Vagina (tissue), 2 donors: ENCODE measurements around the gene GDF15. TPM values are rescaled to one million over a fixed set of nuclear protein-coding genes. Genes with fewer than 3 reads are reported as not detected.
"Not testable (repeated sequence)": the region's sequence is repeated elsewhere in the genome, so short reads cannot be mapped to it uniquely, and the experiment has no call there.

Source experiments
- DNase-seq, 2 donors: peaks; one replicate each; pipeline ENCODE4 v3.0.0-alpha.2; 2017; ENCODE audit errors: extremely low spot score in 2 of 2
- H3K27ac ChIP-seq: fragments of 200-600 bp; sonication (generic); one replicate; pipeline ENCODE4 v1.5.1; 2019
- H3K27me3 ChIP-seq: fragments of 200-600 bp; sonication (generic); one replicate; pipeline ENCODE4 v1.5.1; 2019
- H3K36me3 ChIP-seq, 2 donors: fragments of 200-600 bp; sonication (generic); one replicate each; pipeline ENCODE4 v1.5.1; 2017 to 2019
- H3K4me1 ChIP-seq: fragments of 200-600 bp; sonication (generic); one replicate; pipeline ENCODE4 v1.5.1; 2019
- H3K4me3 ChIP-seq, 2 donors: fragments of 200-600 bp; sonication (generic); 1 replicate in 1 of 2; 2 replicates in 1 of 2; pipeline ENCODE4 v1.5.1; 2016 to 2019
- H3K9me3 ChIP-seq: fragments of 200-600 bp; sonication (generic); one replicate; pipeline ENCODE4 v1.5.1; 2019
- CTCF ChIP-seq, 3 experiments: fragments of 450-650 bp in 2 of 3; fragments of 200-600 bp in 1 of 3; sonication (generic) in 1 of 3; IDR thresholded peaks; one replicate each; pipeline ENCODE4 v1.5.1; 2017 to 2019; ENCODE audit warnings: antibody characterized with exemption in 3 of 3, mild to moderate bottlenecking in 2 of 3, moderate library complexity in 2 of 3
- POLR2A ChIP-seq, 2 donors: fragments of 450-650 bp; IDR thresholded peaks; one replicate each; pipeline ENCODE4 v1.6.1; 2017; ENCODE audit warnings: antibody characterized with exemption in 2 of 2, mild to moderate bottlenecking in 2 of 2, moderate library complexity in 2 of 2
- POLR2AphosphoS5 ChIP-seq, 2 donors: sonication (generic); formaldehyde crosslinking; IDR thresholded peaks; one replicate each; pipeline ENCODE4 v1.9.0; 2017; ENCODE audit warnings: antibody characterized with exemption in 2 of 2, mild to moderate bottlenecking in 2 of 2, low read depth in 1 of 2; ENCODE audit not compliant: insufficient read depth in 1 of 2
- intact Hi-C: fragments of 100-400 bp; cut with DNase I; formaldehyde crosslinking; loops from one replicate; pipeline ENCODE4 v1.15.1; 2023
- total RNA-seq: library from RNA; depleted of rRNA; stranded (reverse); fragments of >200 nt; gene quantifications from one replicate; pipeline ENCODE4 v1.2.3, GENCODE V29; 2016

The GDF15 gene
- total RNA-seq, 1 donor from 2014 or later = 25.5 TPM

- intact Hi-C loops = no loop called here
- Histone ChIP-seq H3K36me3 (no peaks in the 10 kb centered on the region), H3K4me3 (no peak overlapping the region), H3K27ac (peak overlapping the region; percentile 91), H3K27me3 (no peaks in the 10 kb centered on the region), H3K4me1 (peaks cover 25% of the 10 kb centered on the region), H3K9me3 (no peaks in the 10 kb centered on the region)
- no peak for TF ChIP-seq POLR2A (IDR thresholded peaks at IDR 0.05)
- no peak for TF ChIP-seq CTCF (IDR thresholded peaks at IDR 0.05)
- no peak for TF ChIP-seq POLR2AphosphoS5 (IDR thresholded peaks at IDR 0.05; ENCODE audit: insufficient read depth in 1 of 2, low read depth in 1 of 2)
- DNase-seq = no peak
Measured at GRCh38 chr19:18373407-18373891, 12.5 kb upstream of the GDF15 start.

DNA sequence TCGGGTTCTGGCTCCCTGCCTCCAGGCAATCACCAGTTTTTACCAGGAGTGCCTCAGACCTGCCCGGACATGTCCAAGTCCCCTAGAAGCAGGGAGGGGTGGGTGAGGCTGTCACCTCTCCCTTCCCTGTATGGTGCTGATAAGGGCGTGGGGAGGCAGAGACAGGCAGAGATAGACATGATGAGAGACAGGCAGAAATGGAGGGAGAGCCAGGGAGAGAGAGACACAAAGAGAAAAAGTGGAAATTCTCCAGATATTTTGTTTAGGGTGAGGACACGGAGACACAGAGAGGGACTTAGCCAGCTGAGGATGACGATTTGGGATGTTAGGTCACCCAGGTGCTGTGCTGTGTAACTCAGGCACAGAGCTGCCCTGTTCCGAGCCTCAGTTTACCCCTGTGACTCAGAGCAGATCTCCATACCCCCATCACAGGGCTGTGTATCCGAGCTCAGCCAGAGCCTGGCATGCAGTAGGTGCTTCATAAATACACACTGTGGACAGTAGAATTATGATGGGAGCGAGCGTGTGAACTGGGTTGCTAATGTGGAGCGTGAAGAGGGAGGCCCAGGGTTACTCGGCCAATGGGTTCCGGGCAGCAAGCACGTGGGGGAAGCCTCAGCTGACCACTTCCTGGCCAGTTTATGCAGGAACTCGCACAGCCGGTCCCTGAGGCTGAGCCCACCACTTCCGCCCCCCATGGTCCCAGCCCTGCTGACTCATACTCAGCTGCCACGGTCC is 11.9 kb upstream of the GDF15 start:
- DNase-seq = peak in 1 of 2 donors; percentile 98
- no peak overlapping the region for H3K4me3 ChIP-seq
- intact Hi-C loops = no loop called here
- no peaks in the 10 kb centered on the region for H3K27me3 ChIP-seq
- H3K27ac ChIP-seq = peak overlapping the region; percentile 91
- H3K9me3 ChIP-seq = no peaks in the 10 kb centered on the region
- TF ChIP-seq POLR2A (IDR thresholded peaks at IDR 0.05) (no peak), POLR2AphosphoS5 (IDR thresholded peaks at IDR 0.05; ENCODE audit: insufficient read depth in 1 of 2, low read depth in 1 of 2) (peak; percentile 47 to 85)
- peaks cover 28% of the 10 kb centered on the region for H3K4me1 ChIP-seq
- H3K36me3 ChIP-seq = no peaks in the 10 kb centered on the region

DNA sequence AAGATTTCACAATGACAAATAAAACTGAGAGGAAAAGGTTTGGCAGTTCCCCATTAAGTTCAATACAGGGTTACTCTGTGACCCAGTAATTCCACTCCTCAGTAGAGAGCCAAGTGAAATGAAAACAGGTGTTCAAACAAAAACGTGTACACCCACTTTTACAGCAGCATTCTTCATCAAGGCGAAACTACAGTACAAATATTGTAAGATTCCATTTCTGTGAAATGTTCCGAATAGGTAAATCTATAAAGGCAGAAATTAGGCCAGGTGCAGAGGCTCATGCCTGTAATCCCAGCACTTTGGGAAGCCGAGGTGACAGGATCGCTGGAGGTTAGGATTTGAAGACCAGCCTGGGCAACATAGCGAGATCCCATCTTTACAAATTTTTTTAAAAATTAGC is 8.9 kb upstream of the GDF15 start:
- Histone ChIP-seq H3K9me3 (no peaks in the 10 kb centered on the region), H3K4me3 (no peak overlapping the region), H3K36me3 (no peaks in the 10 kb centered on the region), H3K27me3 (no peaks in the 10 kb centered on the region), H3K4me1 (peaks cover 35% of the 10 kb centered on the region), H3K27ac (no peak overlapping the region)
- DNase-seq = no peak
- intact Hi-C loops = no loop called here
- TF ChIP-seq POLR2AphosphoS5 (IDR thresholded peaks at IDR 0.05; ENCODE audit: insufficient read depth in 1 of 2, low read depth in 1 of 2) = no peak
- TF ChIP-seq POLR2A (IDR thresholded peaks at IDR 0.05) = no peak
- no peak for TF ChIP-seq CTCF (IDR thresholded peaks at IDR 0.05)

DNA sequence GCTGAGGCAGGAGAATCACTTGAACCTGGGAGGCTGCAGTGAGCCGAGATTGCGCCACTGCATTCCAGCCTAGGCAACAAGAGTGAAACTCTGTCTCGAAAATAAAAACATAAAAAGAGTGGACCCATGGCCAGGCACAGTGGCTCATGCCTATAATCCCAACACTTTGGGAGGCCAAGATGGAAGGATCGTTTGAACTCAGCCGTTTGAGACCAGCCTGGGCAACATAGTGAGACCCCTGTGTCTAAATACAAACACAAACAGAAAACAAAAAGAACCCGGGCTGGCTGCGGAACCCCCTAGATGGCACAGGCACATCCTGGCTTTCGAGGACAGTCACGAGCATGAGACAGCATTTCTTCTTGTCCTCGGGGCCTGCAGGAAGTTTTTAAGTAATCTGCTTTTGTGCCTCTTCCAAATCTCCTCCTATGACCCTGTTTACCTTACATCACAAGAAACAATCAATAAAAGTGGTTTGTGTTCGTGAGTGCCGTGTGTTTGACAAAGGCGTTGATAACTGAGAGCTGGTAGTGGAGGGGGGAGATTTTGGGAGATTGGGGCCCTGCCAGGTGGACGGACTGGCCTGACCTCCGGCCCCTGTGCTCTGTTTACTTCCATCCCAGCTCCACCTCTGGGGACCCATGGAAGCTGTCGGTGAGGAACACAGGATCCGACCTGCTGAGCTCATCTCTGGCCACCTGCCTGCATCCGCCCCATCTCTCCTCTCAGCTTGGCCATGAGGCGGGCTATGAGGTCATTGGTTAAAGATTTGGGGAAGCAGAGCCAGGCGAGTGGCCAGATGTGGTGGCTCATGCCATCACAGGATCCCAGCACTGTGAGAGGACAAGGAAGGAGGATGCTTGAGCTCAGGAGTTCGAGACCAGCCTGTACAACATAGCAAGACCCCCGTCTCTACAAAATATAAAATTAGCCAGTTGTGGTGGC is 5.9 kb upstream of the GDF15 start:
- H3K27me3 ChIP-seq = no peaks in the 10 kb centered on the region
- no peak for TF ChIP-seq CTCF (IDR thresholded peaks at IDR 0.05)
- no peak for TF ChIP-seq POLR2A (IDR thresholded peaks at IDR 0.05)
- peak; percentile 85 to 88 for TF ChIP-seq POLR2AphosphoS5 (IDR thresholded peaks at IDR 0.05; ENCODE audit: insufficient read depth in 1 of 2, low read depth in 1 of 2)
- no peak overlapping the region for H3K4me3 ChIP-seq
- peaks cover 18% of the 10 kb centered on the region for H3K4me1 ChIP-seq
- H3K27ac ChIP-seq = peak overlapping the region; percentile 88
- H3K36me3 ChIP-seq = no peaks in the 10 kb centered on the region
- peak in 1 of 2 donors; percentile 99 for DNase-seq
- no peaks in the 10 kb centered on the region for H3K9me3 ChIP-seq
- intact Hi-C loops = no loop called here

- TF ChIP-seq POLR2AphosphoS5 (IDR thresholded peaks at IDR 0.05; ENCODE audit: insufficient read depth in 1 of 2, low read depth in 1 of 2) (no peak), POLR2A (IDR thresholded peaks at IDR 0.05) (no peak), CTCF (IDR thresholded peaks at IDR 0.05) (no peak)
- Histone ChIP-seq H3K4me1 (peaks cover 17% of the 10 kb centered on the region), H3K9me3 (no peaks in the 10 kb centered on the region), H3K27ac (peak overlapping the region; percentile 88), H3K36me3 (no peaks in the 10 kb centered on the region), H3K4me3 (no peak overlapping the region), H3K27me3 (no peaks in the 10 kb centered on the region)
- intact Hi-C loops = no loop called here
- no peak for DNase-seq
Measured at GRCh38 chr19:18380843-18381242, 5.1 kb upstream of the GDF15 start.

DNA sequence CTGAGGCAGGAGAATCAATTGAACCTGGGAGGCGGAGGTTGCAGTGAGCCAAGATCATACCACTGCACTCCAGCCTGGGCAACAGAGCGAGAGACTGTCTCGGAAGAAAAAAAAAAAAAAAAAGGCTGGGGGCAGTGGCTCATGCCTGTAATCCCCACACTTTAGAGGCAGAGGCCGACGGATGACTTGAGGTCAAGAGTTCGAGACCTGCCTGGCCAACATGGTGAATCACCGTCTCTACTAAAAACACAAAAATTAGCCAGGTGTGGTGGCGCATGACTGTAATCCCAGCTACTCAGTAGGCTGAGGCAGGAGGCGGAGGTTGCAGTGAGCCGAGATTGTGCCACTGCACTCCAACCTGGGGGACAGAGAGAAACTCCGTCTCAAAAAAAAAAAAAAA is 2.3 kb upstream of the GDF15 start:
- H3K27ac ChIP-seq, H3K9me3 ChIP-seq, DNase-seq, H3K4me3 ChIP-seq, H3K36me3 ChIP-seq, intact Hi-C loops, H3K27me3 ChIP-seq: not testable (repeated sequence)
- peaks cover 26% of the 10 kb centered on the region for H3K4me1 ChIP-seq
